ENCODE data around the gene ABHD3.

GRCh38 chr18:21742315-21742687 lies 37.7 kb upstream of the ABHD3 start:
- TF ChIP-seq EZH2 (IDR thresholded peaks at IDR 0.05; ENCODE audit: insufficient read depth, poor library complexity, severe bottlenecking): no peak
- TF ChIP-seq EZH2phosphoT487 (IDR thresholded peaks at IDR 0.05; ENCODE audit: insufficient read depth, low read depth): no peak
